Esophagus muscularis mucosa (tissue), 4 donors: ENCODE results near the gene G6PD. TPM values are rescaled to one million over a fixed set of nuclear protein-coding genes. Genes with fewer than 3 reads are reported as not detected.
A peak's percentile ranks its signal among the peaks of the same experiment; 100 is the strongest.
"Not testable (repeated sequence)": the region's sequence is repeated elsewhere in the genome, so short reads cannot be mapped to it uniquely, and the experiment has no call there.

Source experiments
- DNase-seq: peaks from one replicate; pipeline ENCODE4 v3.0.0-alpha.2; 2017; ENCODE audit errors: extremely low spot score
- H3K27ac ChIP-seq, 4 donors: fragments of 200-600 bp; sonication (generic); replicated peaks in 1 of 4; 1 replicate in 3 of 4; 2 replicates in 1 of 4; pipeline ENCODE4 v1.5.1; 2016 to 2019; ENCODE audit warnings: mild to moderate bottlenecking in 1 of 4
- H3K27me3 ChIP-seq, 4 donors: fragments of 200-600 bp; sonication (generic); one replicate each; pipeline versions ENCODE4 v1.5.1 to v1.6.0; 2016 to 2019
- H3K36me3 ChIP-seq, 4 donors: fragments of 200-600 bp; sonication (generic); one replicate each; pipeline ENCODE4 v1.5.1; 2016 to 2019
- H3K4me1 ChIP-seq, 4 donors: fragments of 200-600 bp; sonication (generic); one replicate each; pipeline ENCODE4 v1.5.1; 2016 to 2019
- H3K4me3 ChIP-seq, 4 donors: fragments of 200-600 bp; sonication (generic); 1 replicate in 2 of 4; 2 replicates in 2 of 4; pipeline ENCODE4 v1.5.1; 2016 to 2019; ENCODE audit warnings: mild to moderate bottlenecking in 4 of 4, moderate library complexity in 1 of 4
- H3K9me3 ChIP-seq, 4 donors: fragments of 200-600 bp; sonication (generic); 1 replicate in 3 of 4; 2 replicates in 1 of 4; pipeline ENCODE4 v1.5.1; 2016 to 2019
- EP300 ChIP-seq: sonication (generic); formaldehyde crosslinking; IDR thresholded peaks from one replicate; pipeline ENCODE4 v1.6.1; 2017; ENCODE audit warnings: antibody characterized with exemption
- POLR2A ChIP-seq: fragments of 450-650 bp; IDR thresholded peaks from one replicate; pipeline ENCODE4 v1.6.1; 2017; ENCODE audit warnings: antibody characterized with exemption, moderate library complexity, mild to moderate bottlenecking, low read depth
- POLR2AphosphoS5 ChIP-seq, 2 donors: sonication (generic); formaldehyde crosslinking; IDR thresholded peaks; one replicate each; pipeline ENCODE4 v1.6.1; 2017; ENCODE audit warnings: antibody characterized with exemption in 2 of 2
- WGBS: methylation state at CpG from one replicate; pipeline ENCODE4 v1.1.5; 2018; 5-methylcytosine and 5-hydroxymethylcytosine counted together
- intact Hi-C: fragments of 100-400 bp; cut with DNase I; formaldehyde crosslinking; loops from one replicate; pipeline ENCODE4 v1.15.1; 2023
- total RNA-seq, 4 donors: library from RNA; depleted of rRNA; stranded (reverse); fragments of >200 nt; gene quantifications; one replicate each; pipeline versions ENCODE4 v1.1.0 to v1.2.1, GENCODE V29; 2016
- TF ChIP-seq, protein P1 (sequence below), 3 experiments: fragments of 200-600 bp in 2 of 3; fragments of 450-650 bp in 1 of 3; sonication (generic) in 2 of 3; IDR thresholded peaks; one replicate each; pipeline ENCODE4 v1.5.1; 2017 to 2019; ENCODE audit warnings: antibody characterized with exemption in 3 of 3, mild to moderate bottlenecking in 2 of 3, moderate library complexity in 1 of 3

The G6PD gene
- total RNA-seq, 4 donors from 2014 or later: 22.0 to 43.8 (median 27.3) TPM

DNA sequence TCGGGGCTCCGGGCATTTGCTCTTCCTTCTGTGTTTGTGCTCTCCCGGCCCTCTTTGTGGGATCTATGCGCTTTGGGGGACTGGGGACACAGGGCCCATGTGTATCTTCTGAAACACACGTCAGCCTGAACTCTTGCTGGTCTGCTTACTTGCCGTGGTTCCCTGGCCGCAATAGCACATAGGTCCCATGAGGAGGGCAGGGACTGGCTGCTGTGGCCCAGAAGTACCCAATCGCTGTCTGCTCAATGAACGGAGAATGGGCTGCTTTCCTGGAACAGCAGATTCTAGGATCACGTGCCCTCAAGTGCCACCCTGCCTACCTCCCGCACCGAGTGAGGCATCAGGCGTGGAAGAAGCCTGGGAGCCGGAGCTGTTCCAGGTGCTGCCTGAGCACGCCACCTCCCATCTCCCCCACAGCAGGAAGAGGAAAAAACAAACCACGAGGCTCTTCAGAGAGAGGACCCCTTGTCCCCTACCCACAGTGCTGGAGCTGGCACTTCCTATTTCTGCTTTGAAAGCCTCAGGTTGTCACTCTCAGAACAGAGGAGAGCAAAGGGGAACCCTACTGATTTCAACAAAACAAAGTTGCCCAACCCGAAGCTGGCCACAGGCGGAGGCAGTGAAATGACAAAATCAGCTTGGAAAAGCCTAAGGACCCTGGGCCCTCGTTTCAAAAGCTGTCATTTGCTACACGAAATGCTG is 3.8 kb downstream of the G6PD start:
- TF ChIP-seq POLR2AphosphoS5 (IDR thresholded peaks at IDR 0.05) (no peak), POLR2A (no peak)
- TF ChIP-seq, protein P1, sequence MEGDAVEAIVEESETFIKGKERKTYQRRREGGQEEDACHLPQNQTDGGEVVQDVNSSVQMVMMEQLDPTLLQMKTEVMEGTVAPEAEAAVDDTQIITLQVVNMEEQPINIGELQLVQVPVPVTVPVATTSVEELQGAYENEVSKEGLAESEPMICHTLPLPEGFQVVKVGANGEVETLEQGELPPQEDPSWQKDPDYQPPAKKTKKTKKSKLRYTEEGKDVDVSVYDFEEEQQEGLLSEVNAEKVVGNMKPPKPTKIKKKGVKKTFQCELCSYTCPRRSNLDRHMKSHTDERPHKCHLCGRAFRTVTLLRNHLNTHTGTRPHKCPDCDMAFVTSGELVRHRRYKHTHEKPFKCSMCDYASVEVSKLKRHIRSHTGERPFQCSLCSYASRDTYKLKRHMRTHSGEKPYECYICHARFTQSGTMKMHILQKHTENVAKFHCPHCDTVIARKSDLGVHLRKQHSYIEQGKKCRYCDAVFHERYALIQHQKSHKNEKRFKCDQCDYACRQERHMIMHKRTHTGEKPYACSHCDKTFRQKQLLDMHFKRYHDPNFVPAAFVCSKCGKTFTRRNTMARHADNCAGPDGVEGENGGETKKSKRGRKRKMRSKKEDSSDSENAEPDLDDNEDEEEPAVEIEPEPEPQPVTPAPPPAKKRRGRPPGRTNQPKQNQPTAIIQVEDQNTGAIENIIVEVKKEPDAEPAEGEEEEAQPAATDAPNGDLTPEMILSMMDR (IDR thresholded peaks at IDR 0.05): no peak
- 82% methylated on average over 20 of the region's 20 CpGs for WGBS
- peaks cover 0 to 4% (median 0%) of the 10 kb centered on the region in 4 donors for H3K9me3 ChIP-seq
- H3K27me3 ChIP-seq: no peaks in the 10 kb centered on the region
- H3K4me1 ChIP-seq: peaks cover 19 to 37% (median 36%) of the 10 kb centered on the region in 4 donors
- H3K27ac ChIP-seq: peak overlapping the region; percentile 63 to 75 (median 71)
- no peak for DNase-seq
- intact Hi-C loops: no loop called here
- H3K36me3 ChIP-seq: peaks cover 0 to 7% (median 2%) of the 10 kb centered on the region in 4 donors
- no peak overlapping the region for H3K4me3 ChIP-seq

DNA sequence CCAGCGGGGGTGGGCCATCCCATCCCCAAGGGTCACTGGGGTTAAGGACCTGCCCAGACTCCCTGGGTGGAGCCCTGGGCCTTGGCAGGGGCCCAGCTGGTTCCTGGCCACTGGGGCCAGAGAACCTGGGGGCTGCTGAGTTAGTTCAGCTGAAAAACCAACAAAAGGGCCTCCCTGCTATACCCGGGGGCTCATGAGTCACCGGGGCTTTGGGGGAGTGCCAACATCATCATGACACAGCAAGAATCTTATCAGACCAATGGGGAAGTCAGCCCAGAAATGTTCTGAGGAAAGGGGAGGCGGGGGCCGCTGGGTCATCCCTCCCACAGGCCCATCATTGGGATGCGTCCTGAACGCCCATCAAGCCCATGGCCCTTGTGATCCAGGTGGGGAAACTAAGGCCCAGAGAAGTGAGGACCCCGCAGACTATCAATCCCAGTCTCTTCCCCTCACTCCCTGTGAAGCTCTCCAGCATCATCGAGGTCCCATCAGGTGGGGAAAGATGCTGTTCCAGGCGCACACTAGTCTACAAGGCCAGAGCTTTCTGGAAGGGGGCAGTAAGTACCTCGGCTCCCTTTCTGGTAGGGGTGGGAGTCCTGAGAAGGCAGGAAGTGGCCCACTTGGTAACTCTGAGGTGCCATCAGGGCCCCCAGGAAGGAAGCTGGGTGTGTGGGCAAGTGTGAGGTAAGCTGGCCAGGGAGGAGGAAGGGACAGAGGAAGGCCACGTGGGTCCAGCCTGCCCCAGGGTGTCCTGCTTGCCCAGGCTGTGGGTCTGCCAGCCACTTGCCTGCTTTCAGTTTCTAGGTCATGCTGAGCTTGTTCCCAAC is 4.5 kb downstream of the G6PD start:
- intact Hi-C loops: no loop called here
- peaks cover 0 to 7% (median 2%) of the 10 kb centered on the region in 4 donors for H3K36me3 ChIP-seq
- H3K4me3 ChIP-seq: peak overlapping the region in 1 of 4 donors; percentile 14
- peaks cover 0 to under 1% (median 0%) of the 10 kb centered on the region in 4 donors for H3K9me3 ChIP-seq
- 63% methylated on average over 12 of the region's 12 CpGs for whole genome bisulfite sequencing
- DNase-seq: no peak
- TF ChIP-seq EP300 (no peak), POLR2AphosphoS5 (IDR thresholded peaks at IDR 0.05) (peak in 1 of 2 donors; percentile 7), POLR2A (no peak)
- TF ChIP-seq, protein P1 (IDR thresholded peaks at IDR 0.05): no peak
- H3K4me1 ChIP-seq: peaks cover 19 to 36% (median 36%) of the 10 kb centered on the region in 4 donors
- peak overlapping the region; percentile 63 to 75 (median 71) for H3K27ac ChIP-seq
- no peaks in the 10 kb centered on the region for H3K27me3 ChIP-seq

DNA sequence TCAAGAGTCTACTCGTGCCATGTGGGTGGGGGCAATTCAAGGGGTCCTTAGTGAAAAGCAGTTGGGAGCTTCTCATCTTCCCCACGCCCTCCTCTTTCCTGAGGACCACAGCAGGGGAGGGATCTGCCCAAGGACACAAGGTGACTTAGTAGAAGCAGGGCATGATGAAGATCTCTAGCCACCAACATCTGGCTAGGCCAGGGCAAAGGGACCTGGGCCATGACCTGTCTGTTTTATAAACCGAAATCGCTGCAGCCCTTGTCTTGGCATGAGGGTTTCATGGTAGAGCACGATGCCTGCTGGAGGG is 5.1 kb downstream of the G6PD start:
- peaks cover 0 to 7% (median 2%) of the 10 kb centered on the region in 4 donors for H3K36me3 ChIP-seq
- DNase-seq: no peak
- H3K27me3 ChIP-seq: no peaks in the 10 kb centered on the region
- peak overlapping the region; percentile 63 to 75 (median 71) for H3K27ac ChIP-seq
- intact Hi-C loops: no loop called here
- H3K9me3 ChIP-seq: no peaks in the 10 kb centered on the region
- TF ChIP-seq POLR2AphosphoS5 (IDR thresholded peaks at IDR 0.05): no peak
- TF ChIP-seq POLR2A: no peak
- no peak for TF ChIP-seq EP300
- TF ChIP-seq, protein P1 (IDR thresholded peaks at IDR 0.05): no peak
- H3K4me1 ChIP-seq: peaks cover 19 to 36% (median 36%) of the 10 kb centered on the region in 4 donors
- 74% methylated on average over 5 of the region's 5 CpGs for WGBS
- H3K4me3 ChIP-seq: no peak overlapping the region

DNA sequence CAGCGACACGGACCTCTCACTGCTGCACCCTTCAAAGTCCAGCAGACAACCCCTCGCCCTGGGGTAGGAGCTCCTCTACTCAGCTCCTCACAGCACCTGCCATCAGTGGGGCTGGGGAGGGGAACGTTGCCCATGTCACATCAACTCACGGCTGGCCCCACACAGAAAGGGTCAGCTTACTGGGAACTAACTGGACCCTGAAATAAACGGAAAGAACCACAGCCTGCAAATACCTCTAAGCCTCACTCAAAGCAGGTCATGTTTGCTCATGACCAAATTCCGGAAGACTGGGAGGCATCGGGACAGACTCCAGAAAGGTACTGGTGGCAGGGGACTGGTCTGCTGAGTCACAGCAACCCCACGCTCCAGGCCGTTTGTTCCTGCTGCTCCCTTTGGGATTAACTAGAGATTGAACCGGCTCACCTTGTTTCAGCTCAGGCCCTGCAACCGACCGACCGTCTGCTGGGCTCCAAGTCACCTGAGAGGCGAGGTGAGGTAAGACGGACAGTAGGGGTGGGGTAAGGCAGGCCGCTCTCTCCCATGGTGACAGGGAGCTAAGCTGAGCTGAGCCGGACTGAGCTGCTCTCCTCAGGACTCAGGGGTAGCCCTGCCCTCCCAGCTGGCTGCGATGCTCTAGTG is 5.6 kb downstream of the G6PD start:
- 85% methylated on average over 16 of the region's 19 CpGs for WGBS
- no peak for DNase-seq
- H3K27ac ChIP-seq: peak overlapping the region; percentile 63 to 75 (median 71)
- intact Hi-C loops: no loop called here
- H3K9me3 ChIP-seq: no peaks in the 10 kb centered on the region
- TF ChIP-seq, protein P1 (IDR thresholded peaks at IDR 0.05): no peak
- TF ChIP-seq POLR2A (no peak), EP300 (no peak), POLR2AphosphoS5 (IDR thresholded peaks at IDR 0.05) (no peak)
- H3K4me3 ChIP-seq: no peak overlapping the region
- peaks cover 0 to 7% (median 2%) of the 10 kb centered on the region in 4 donors for H3K36me3 ChIP-seq
- H3K4me1 ChIP-seq: peaks cover 16 to 33% (median 32%) of the 10 kb centered on the region in 4 donors
- no peaks in the 10 kb centered on the region for H3K27me3 ChIP-seq

DNA sequence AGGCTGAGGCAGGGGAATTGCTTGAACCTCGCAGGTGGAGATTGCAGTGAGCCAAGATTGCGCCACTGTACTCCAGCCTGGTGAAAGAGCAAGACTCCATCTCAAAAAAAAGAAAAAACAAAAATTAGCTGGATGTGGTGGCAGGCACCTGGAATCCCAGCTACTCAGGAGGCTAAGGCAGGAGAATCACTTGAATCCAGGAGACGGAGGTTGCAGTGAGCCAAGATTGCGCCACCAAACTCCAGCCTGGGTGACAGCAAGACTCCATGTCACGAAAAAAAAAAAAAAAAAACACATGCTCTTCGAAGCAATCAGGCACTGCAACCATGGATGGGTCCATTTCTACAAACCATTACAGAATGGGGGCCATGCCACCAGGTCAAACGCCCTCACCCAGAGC is 6.3 kb downstream of the G6PD start:
- H3K27ac ChIP-seq, DNase-seq, H3K4me3 ChIP-seq, intact Hi-C loops, H3K27me3 ChIP-seq, H3K9me3 ChIP-seq: not testable (repeated sequence)
- H3K36me3 ChIP-seq: peaks cover 0 to 13% (median 5%) of the 10 kb centered on the region in 4 donors
- WGBS: 81% methylated on average over 7 of the region's 7 CpGs
- peaks cover 14 to 26% (median 25%) of the 10 kb centered on the region in 4 donors for H3K4me1 ChIP-seq
